GM12872 (cell line): ENCODE measurements around the gene ADGRV1.

Experiments
- CTCF ChIP-seq: IDR thresholded peaks from 3 replicates; pipeline ENCODE4 v1.5.1; 2011; ENCODE audit warnings: low read depth, mild to moderate bottlenecking, low read length, moderate library complexity; ENCODE audit not compliant: insufficient read depth

The ADGRV1 gene

GRCh38 chr5:91119217-91119616 is 560.6 kb downstream of the ADGRV1 start:
- no peak for TF ChIP-seq CTCF

- TF ChIP-seq CTCF = no peak
Observed at GRCh38 chr5:91119981-91120850, 561.6 kb downstream of the ADGRV1 start.

GRCh38 chr5:91121347-91121993 is 562.9 kb downstream of the ADGRV1 start:
- TF ChIP-seq CTCF = no peak

GRCh38 chr5:91122651-91123050 is 564.1 kb downstream of the ADGRV1 start:
- TF ChIP-seq CTCF = no peak

- TF ChIP-seq CTCF = no peak
Observed at GRCh38 chr5:91123291-91123690, 564.7 kb downstream of the ADGRV1 start.

GRCh38 chr5:91123901-91124300 is 565.3 kb downstream of the ADGRV1 start:
- no peak for TF ChIP-seq CTCF

- no peak for TF ChIP-seq CTCF
Observed at GRCh38 chr5:91125916-91126315, 567.3 kb downstream of the ADGRV1 start.
